ENCODE results near the gene ARIH2. TPM values are rescaled to one million over a fixed set of nuclear protein-coding genes. Genes with fewer than 3 reads are reported as not detected.

The ARIH2 gene
- total and polyA plus RNA-seq, 7 donors, result 33.0 to 165 (median 94.9) TPM

DNA sequence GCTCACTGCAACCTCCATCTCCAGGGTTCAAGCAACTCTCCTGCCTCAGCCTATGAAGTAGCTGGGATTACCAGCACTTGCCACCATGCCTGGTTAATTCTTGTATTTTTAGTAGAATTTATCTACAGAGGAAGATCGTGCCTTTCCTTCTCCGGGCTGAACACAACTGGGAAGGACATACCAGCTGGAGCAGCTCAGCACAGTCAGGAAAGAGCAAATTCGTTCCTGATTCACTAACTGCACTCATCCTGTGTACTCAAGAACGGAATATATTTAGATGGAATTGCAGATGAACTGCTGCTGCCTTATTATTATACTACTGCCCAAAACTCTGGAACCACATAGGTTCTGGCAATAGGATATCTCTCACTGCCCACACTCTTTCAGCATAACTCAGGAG is 44.3 kb downstream of the ARIH2 start:
- no peaks in the 10 kb centered on the region for H3K9me3 ChIP-seq
- no peaks in the 10 kb centered on the region for H3K27me3 ChIP-seq
- H3K27ac ChIP-seq, result no peak overlapping the region
- H3K4me3 ChIP-seq, result no peak overlapping the region
- WGBS, 2 donors, result 92 to 93% methylated on average over 4 of the region's 4 CpGs
- no peaks in the 10 kb centered on the region for H3K4me1 ChIP-seq
- peaks cover 7 to 62% (median 17%) of the 10 kb centered on the region in 4 donors for H3K36me3 ChIP-seq
- no peak for DNase-seq
- intact Hi-C loops (cut with DNase I), result no loop called here
- TF ChIP-seq EP300 (IDR thresholded peaks at IDR 0.05) (no peak), POLR2AphosphoS5 (IDR thresholded peaks at IDR 0.05) (no peak), POLR2A (IDR thresholded peaks at IDR 0.05) (no peak)
- TF ChIP-seq, protein P1, sequence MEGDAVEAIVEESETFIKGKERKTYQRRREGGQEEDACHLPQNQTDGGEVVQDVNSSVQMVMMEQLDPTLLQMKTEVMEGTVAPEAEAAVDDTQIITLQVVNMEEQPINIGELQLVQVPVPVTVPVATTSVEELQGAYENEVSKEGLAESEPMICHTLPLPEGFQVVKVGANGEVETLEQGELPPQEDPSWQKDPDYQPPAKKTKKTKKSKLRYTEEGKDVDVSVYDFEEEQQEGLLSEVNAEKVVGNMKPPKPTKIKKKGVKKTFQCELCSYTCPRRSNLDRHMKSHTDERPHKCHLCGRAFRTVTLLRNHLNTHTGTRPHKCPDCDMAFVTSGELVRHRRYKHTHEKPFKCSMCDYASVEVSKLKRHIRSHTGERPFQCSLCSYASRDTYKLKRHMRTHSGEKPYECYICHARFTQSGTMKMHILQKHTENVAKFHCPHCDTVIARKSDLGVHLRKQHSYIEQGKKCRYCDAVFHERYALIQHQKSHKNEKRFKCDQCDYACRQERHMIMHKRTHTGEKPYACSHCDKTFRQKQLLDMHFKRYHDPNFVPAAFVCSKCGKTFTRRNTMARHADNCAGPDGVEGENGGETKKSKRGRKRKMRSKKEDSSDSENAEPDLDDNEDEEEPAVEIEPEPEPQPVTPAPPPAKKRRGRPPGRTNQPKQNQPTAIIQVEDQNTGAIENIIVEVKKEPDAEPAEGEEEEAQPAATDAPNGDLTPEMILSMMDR (IDR thresholded peaks at IDR 0.05), result no peak

DNA sequence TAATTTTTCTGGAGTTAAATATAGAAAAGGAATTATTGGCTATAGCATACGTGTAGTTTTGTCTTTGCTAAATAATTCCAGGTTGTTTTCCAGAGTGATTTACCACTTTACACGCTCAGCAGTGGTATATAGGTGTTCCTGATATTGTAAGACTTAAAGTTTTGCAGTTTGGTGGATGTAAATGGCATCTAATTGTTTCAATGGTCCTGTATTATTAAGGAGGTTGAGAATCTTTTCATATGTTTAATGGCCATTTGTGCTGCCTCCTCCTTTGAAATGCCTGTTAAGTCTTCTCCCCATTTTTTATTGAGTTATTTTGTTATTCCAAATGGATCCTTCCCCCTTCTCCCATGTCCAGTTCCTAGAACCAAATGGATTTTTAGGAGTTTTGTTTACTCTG is 44.9 kb downstream of the ARIH2 start:
- intact Hi-C loops (cut with DNase I), result no loop called here
- Histone ChIP-seq H3K9me3 (no peaks in the 10 kb centered on the region), H3K36me3 (peaks cover 7 to 62% (median 19%) of the 10 kb centered on the region in 4 donors), H3K27me3 (no peaks in the 10 kb centered on the region), H3K4me1 (no peaks in the 10 kb centered on the region), H3K27ac (no peak overlapping the region), H3K4me3 (no peak overlapping the region)
- no peak for DNase-seq
- WGBS, 2 donors, result 86 to 90% methylated on average over 2 of the region's 2 CpGs
- TF ChIP-seq, protein P1 (IDR thresholded peaks at IDR 0.05), result no peak
- no peak for TF ChIP-seq POLR2AphosphoS5 (IDR thresholded peaks at IDR 0.05)
- no peak for TF ChIP-seq EP300 (IDR thresholded peaks at IDR 0.05)
- TF ChIP-seq POLR2A (IDR thresholded peaks at IDR 0.05), result no peak

DNA sequence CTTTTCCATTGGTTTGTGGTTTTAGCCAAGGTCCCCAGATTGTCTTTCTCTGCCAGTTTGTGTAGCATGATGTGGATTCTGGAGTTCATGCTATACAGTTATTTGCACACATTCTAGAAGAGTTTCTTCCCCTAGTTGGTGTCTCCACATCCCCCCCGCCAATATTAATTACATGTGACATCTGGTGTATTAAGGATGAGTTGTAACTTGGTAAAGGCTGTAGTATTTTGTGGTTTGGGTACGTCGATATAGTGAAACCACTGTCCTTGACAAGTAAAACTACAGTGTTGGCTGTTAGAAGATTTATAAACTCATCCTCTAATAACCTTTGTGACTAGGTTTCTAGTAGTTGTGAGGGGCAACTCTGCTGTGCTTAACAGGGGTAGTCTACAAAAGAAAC is 47.7 kb downstream of the ARIH2 start:
- H3K9me3 ChIP-seq, result no peaks in the 10 kb centered on the region
- no peak for DNase-seq
- intact Hi-C loops (cut with DNase I), result no loop called here
- TF ChIP-seq EP300 (IDR thresholded peaks at IDR 0.05), result no peak
- no peak for TF ChIP-seq POLR2AphosphoS5 (IDR thresholded peaks at IDR 0.05)
- TF ChIP-seq, protein P1 (IDR thresholded peaks at IDR 0.05), result no peak
- TF ChIP-seq POLR2A (IDR thresholded peaks at IDR 0.05), result no peak
- no peaks in the 10 kb centered on the region for H3K27me3 ChIP-seq
- 68 to 71% methylated on average over 3 of the region's 3 CpGs for WGBS, 2 donors
- peaks cover 15 to 89% (median 41%) of the 10 kb centered on the region in 4 donors for H3K36me3 ChIP-seq
- H3K4me1 ChIP-seq, result no peaks in the 10 kb centered on the region
- H3K27ac ChIP-seq, result no peak overlapping the region
- H3K4me3 ChIP-seq, result no peak overlapping the region

DNA sequence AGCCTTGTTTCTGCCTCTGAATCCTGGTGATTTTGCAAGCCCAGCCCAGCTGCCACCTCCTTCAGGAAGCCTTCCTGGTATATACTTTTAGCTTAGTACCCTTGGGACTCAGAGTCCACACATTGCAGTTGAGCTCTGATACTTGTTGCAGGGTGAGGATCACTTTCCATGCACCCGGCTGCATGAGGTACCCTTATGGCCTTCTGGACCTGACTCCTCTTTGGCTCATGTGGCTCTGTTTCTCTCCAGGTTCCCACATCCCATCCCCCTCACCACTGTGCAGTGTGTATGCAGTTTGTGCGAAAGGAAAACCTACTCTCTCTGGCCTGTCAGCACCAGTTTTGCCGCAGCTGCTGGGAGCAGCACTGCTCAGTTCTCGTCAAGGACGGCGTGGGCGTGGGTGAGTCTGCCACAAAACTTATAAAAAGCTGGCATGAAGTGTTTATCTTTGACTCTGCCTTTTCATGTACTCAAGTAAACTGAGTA is 48.3 kb downstream of the ARIH2 start:
- intact Hi-C loops (cut with DNase I), result no loop called here
- H3K27ac ChIP-seq, result no peak overlapping the region
- H3K4me1 ChIP-seq, result no peaks in the 10 kb centered on the region
- no peaks in the 10 kb centered on the region for H3K27me3 ChIP-seq
- 14 to 75% methylated on average over 7 of the region's 7 CpGs for WGBS, 2 donors
- H3K36me3 ChIP-seq, result peaks cover 21 to 92% (median 47%) of the 10 kb centered on the region in 4 donors
- no peaks in the 10 kb centered on the region for H3K9me3 ChIP-seq
- TF ChIP-seq POLR2A (IDR thresholded peaks at IDR 0.05) (no peak), EP300 (IDR thresholded peaks at IDR 0.05) (no peak), POLR2AphosphoS5 (IDR thresholded peaks at IDR 0.05) (no peak)
- TF ChIP-seq, protein P1 (IDR thresholded peaks at IDR 0.05), result no peak
- no peak for DNase-seq
- H3K4me3 ChIP-seq, result no peak overlapping the region

DNA sequence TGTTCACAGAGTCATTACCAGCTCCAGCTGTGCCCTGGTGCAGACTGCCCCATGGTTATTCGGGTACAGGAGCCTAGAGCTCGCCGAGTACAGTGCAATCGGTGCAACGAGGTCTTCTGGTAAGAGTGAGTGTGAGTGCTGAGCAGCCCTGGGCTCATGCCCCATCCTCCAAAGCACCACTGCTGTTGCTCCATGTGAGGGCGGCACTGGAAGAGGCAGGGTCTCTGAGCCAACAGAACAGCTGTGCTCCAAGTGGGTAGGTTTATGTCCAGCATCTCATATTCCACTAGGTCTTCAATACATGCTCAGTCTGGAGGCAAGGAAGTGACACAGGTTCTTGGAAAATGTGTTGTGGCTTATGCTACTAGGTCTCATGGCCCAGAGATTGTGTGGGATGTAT is 51.9 kb downstream of the ARIH2 start:
- Histone ChIP-seq H3K27ac (no peak overlapping the region), H3K4me3 (no peak overlapping the region), H3K36me3 (peaks cover 40 to 98% (median 74%) of the 10 kb centered on the region in 4 donors), H3K4me1 (no peaks in the 10 kb centered on the region), H3K9me3 (no peaks in the 10 kb centered on the region), H3K27me3 (no peaks in the 10 kb centered on the region)
- TF ChIP-seq, protein P1 (IDR thresholded peaks at IDR 0.05), result no peak
- TF ChIP-seq POLR2A (IDR thresholded peaks at IDR 0.05) (no peak), POLR2AphosphoS5 (IDR thresholded peaks at IDR 0.05) (no peak), EP300 (IDR thresholded peaks at IDR 0.05) (no peak)
- DNase-seq, result no peak
- WGBS, 2 donors, result 94 to 98% methylated on average over 6 of the region's 6 CpGs
- intact Hi-C loops (cut with DNase I), result no loop called here
